Gastrocnemius medialis (tissue), 4 donors: ENCODE measurements around the gene CNTRL.

Source experiments
- CTCF ChIP-seq, 5 experiments: fragments of 450-650 bp in 3 of 5; fragments of 200-600 bp in 2 of 5; sonication (generic) in 2 of 5; IDR thresholded peaks in 4 of 5; conservative IDR thresholded peaks in 1 of 5; 1 replicate in 4 of 5; 2 replicates in 1 of 5; pipeline ENCODE4 v1.5.1; 2016 to 2019; ENCODE audit warnings: antibody characterized with exemption in 5 of 5, mild to moderate bottlenecking in 3 of 5, moderate library complexity in 3 of 5
- POLR2A ChIP-seq, 2 donors: fragments of 450-650 bp; IDR thresholded peaks; one replicate each; pipeline ENCODE4 v1.6.1; 2017; ENCODE audit warnings: antibody characterized with exemption in 2 of 2, mild to moderate bottlenecking in 2 of 2, moderate library complexity in 2 of 2

- TF ChIP-seq POLR2A (IDR thresholded peaks at IDR 0.05) (no peak), CTCF (IDR thresholded peaks at IDR 0.05 in 4 of 5, conservative IDR thresholded peaks at IDR 0.05 in 1 of 5) (no peak)
Observed at GRCh38 chr9:121034529-121034928, 40.2 kb upstream of the CNTRL start.
